Large intestine (tissue), 3 donors: ENCODE measurements around the gene LGR4. TPM values are rescaled to one million over a fixed set of nuclear protein-coding genes. Genes with fewer than 3 reads are reported as not detected.
A peak's percentile ranks its signal among the peaks of the same experiment; 100 is the strongest.

Experiments used
- DNase-seq, 2 donors: peaks; one replicate each; pipeline versions ENCODE4 v3.0.0 to v3.0.0-alpha.2; 2013
- H3K27ac ChIP-seq: one replicate; pipeline ENCODE4 v1.5.1; 2013; ENCODE audit warnings: low read length
- H3K27me3 ChIP-seq: 2 replicates; pipeline ENCODE4 v1.6.1; 2013; ENCODE audit warnings: low read length; ENCODE audit not compliant: control insufficient read depth, insufficient read depth
- H3K36me3 ChIP-seq: 2 replicates; pipeline ENCODE4 v1.6.1; 2013; ENCODE audit warnings: low read length; ENCODE audit not compliant: control insufficient read depth, insufficient read depth
- H3K4me1 ChIP-seq: one replicate; pipeline ENCODE4 v1.6.1; 2013; ENCODE audit warnings: low read length; ENCODE audit not compliant: control insufficient read depth, insufficient read depth
- H3K4me3 ChIP-seq: one replicate; pipeline ENCODE4 v1.5.1; 2013; ENCODE audit warnings: low read length
- H3K9me3 ChIP-seq: one replicate; pipeline ENCODE4 v1.6.1; 2013; ENCODE audit warnings: mild to moderate bottlenecking, low read depth, low read length, moderate library complexity; ENCODE audit not compliant: control insufficient read depth
- WGBS: methylation state at CpG from one replicate; pipeline ENCODE4 v1.1.5; 2013; ENCODE audit warnings: low lambda C conversion rate; ENCODE audit not compliant: insufficient coverage; 5-methylcytosine and 5-hydroxymethylcytosine counted together
- polyA plus RNA-seq: library from polyadenylated mRNA; unstranded; fragments of 120-200 nt; gene quantifications from one replicate; pipeline ENCODE4 v1.2.1, GENCODE V29; 2013

Gene LGR4
- polyA plus RNA-seq, 1 donor = 53.2 TPM

GRCh38 chr11:27384227-27384626 lies 88.4 kb downstream of the LGR4 start:
- no peaks in the 10 kb centered on the region for H3K27me3 ChIP-seq
- DNase-seq = no peak
- peaks cover 3% of the 10 kb centered on the region for H3K4me1 ChIP-seq
- H3K9me3 ChIP-seq = no peaks in the 10 kb centered on the region
- peaks cover 30% of the 10 kb centered on the region for H3K36me3 ChIP-seq
- no peak overlapping the region for H3K4me3 ChIP-seq
- no peak overlapping the region for H3K27ac ChIP-seq

GRCh38 chr11:27383645-27384044 lies 88.9 kb downstream of the LGR4 start:
- Histone ChIP-seq H3K27me3 (no peaks in the 10 kb centered on the region), H3K9me3 (no peaks in the 10 kb centered on the region), H3K36me3 (peaks cover 34% of the 10 kb centered on the region), H3K27ac (no peak overlapping the region), H3K4me1 (peaks cover 3% of the 10 kb centered on the region), H3K4me3 (no peak overlapping the region)
- DNase-seq = no peak
- WGBS = no CpG with 5 or more reads among the region's 1 CpG

- Histone ChIP-seq H3K4me1 (peaks cover 3% of the 10 kb centered on the region), H3K27me3 (no peaks in the 10 kb centered on the region), H3K4me3 (no peak overlapping the region), H3K27ac (no peak overlapping the region), H3K36me3 (peaks cover 37% of the 10 kb centered on the region), H3K9me3 (no peaks in the 10 kb centered on the region)
- no peak for DNase-seq
- WGBS = 80% methylated on average over 2 of the region's 5 CpGs
Observed at GRCh38 chr11:27381238-27381666, 91.3 kb downstream of the LGR4 start.

GRCh38 chr11:27380771-27381170 lies 91.8 kb downstream of the LGR4 start:
- WGBS = 100% methylated on average over 1 of the region's 2 CpGs

GRCh38 chr11:27379449-27379848 lies 93.1 kb downstream of the LGR4 start:
- Histone ChIP-seq H3K27ac (no peak overlapping the region), H3K4me3 (no peak overlapping the region), H3K36me3 (peaks cover 37% of the 10 kb centered on the region), H3K4me1 (peaks cover 3% of the 10 kb centered on the region), H3K27me3 (no peaks in the 10 kb centered on the region), H3K9me3 (no peaks in the 10 kb centered on the region)
- no peak for DNase-seq
- WGBS = 100% methylated on average over 1 of the region's 3 CpGs

More at GRCh38 chr11:27380771-27381170, 91.8 kb downstream of the LGR4 start:
- Histone ChIP-seq H3K4me3 (no peak overlapping the region), H3K27ac (no peak overlapping the region), H3K27me3 (no peaks in the 10 kb centered on the region), H3K9me3 (no peaks in the 10 kb centered on the region), H3K4me1 (peaks cover 3% of the 10 kb centered on the region), H3K36me3 (peaks cover 37% of the 10 kb centered on the region)
- no peak for DNase-seq

GRCh38 chr11:27375370-27375769 lies 97.2 kb downstream of the LGR4 start:
- H3K9me3 ChIP-seq = no peaks in the 10 kb centered on the region
- H3K27me3 ChIP-seq = no peaks in the 10 kb centered on the region
- WGBS = no CpG with 5 or more reads among the region's 2 CpGs
- no peak overlapping the region for H3K4me3 ChIP-seq
- H3K4me1 ChIP-seq = peaks cover 15% of the 10 kb centered on the region
- DNase-seq = no peak
- no peak overlapping the region for H3K27ac ChIP-seq
- peaks cover 33% of the 10 kb centered on the region for H3K36me3 ChIP-seq

- Histone ChIP-seq H3K4me3 (no peak overlapping the region), H3K4me1 (peaks cover 15% of the 10 kb centered on the region), H3K36me3 (peaks cover 24% of the 10 kb centered on the region), H3K9me3 (no peaks in the 10 kb centered on the region), H3K27me3 (no peaks in the 10 kb centered on the region), H3K27ac (peak overlapping the region; percentile 45)
- DNase-seq = peak in 1 of 2 donors; percentile 56
- 19% methylated on average over 3 of the region's 6 CpGs for WGBS
Observed at GRCh38 chr11:27373856-27374602, 98.6 kb downstream of the LGR4 start.

GRCh38 chr11:27373392-27373791 lies 99.2 kb downstream of the LGR4 start:
- H3K36me3 ChIP-seq = peaks cover 26% of the 10 kb centered on the region
- DNase-seq = no peak
- no peaks in the 10 kb centered on the region for H3K27me3 ChIP-seq
- no peak overlapping the region for H3K4me3 ChIP-seq
- no peaks in the 10 kb centered on the region for H3K9me3 ChIP-seq
- peak overlapping the region; percentile 45 for H3K27ac ChIP-seq
- peaks cover 15% of the 10 kb centered on the region for H3K4me1 ChIP-seq
- 80% methylated on average over 2 of the region's 3 CpGs for WGBS

GRCh38 chr11:27372164-27372563 lies 100.4 kb downstream of the LGR4 start:
- no peak overlapping the region for H3K27ac ChIP-seq
- DNase-seq = no peak
- no peak overlapping the region for H3K4me3 ChIP-seq
- H3K36me3 ChIP-seq = peaks cover 35% of the 10 kb centered on the region
- H3K9me3 ChIP-seq = no peaks in the 10 kb centered on the region
- 0% methylated on average over 1 of the region's 2 CpGs for WGBS
- peaks cover 15% of the 10 kb centered on the region for H3K4me1 ChIP-seq
- no peaks in the 10 kb centered on the region for H3K27me3 ChIP-seq

- H3K4me1 ChIP-seq = peaks cover 15% of the 10 kb centered on the region
- no peak for DNase-seq
- peaks cover 32% of the 10 kb centered on the region for H3K36me3 ChIP-seq
- no peaks in the 10 kb centered on the region for H3K27me3 ChIP-seq
- no peak overlapping the region for H3K27ac ChIP-seq
- H3K4me3 ChIP-seq = no peak overlapping the region
- no peaks in the 10 kb centered on the region for H3K9me3 ChIP-seq
Observed at GRCh38 chr11:27371489-27371888, 101.1 kb downstream of the LGR4 start.

- H3K4me3 ChIP-seq = no peak overlapping the region
- no CpG with 5 or more reads among the region's 2 CpGs for WGBS
- H3K4me1 ChIP-seq = peaks cover 15% of the 10 kb centered on the region
- DNase-seq = no peak
- H3K27me3 ChIP-seq = no peaks in the 10 kb centered on the region
- no peaks in the 10 kb centered on the region for H3K9me3 ChIP-seq
- H3K36me3 ChIP-seq = peaks cover 30% of the 10 kb centered on the region
- no peak overlapping the region for H3K27ac ChIP-seq
Observed at GRCh38 chr11:27370374-27370773, 102.2 kb downstream of the LGR4 start.
